NT2/D1 (cell line): ENCODE measurements around the gene SAMD14.

Experiments used
- SUZ12 ChIP-seq: IDR thresholded peaks from 2 replicates; pipeline ENCODE4 v1.6.1; 2011; ENCODE audit not compliant: insufficient read length, insufficient read depth; ENCODE audit errors: extremely low read depth
- YY1 ChIP-seq: IDR thresholded peaks from 2 replicates; pipeline ENCODE4 v1.6.1; 2011; ENCODE audit not compliant: insufficient read length, insufficient read depth
- ZNF274 ChIP-seq: IDR thresholded peaks from 2 replicates; pipeline ENCODE4 v1.6.1; 2011; ENCODE audit warnings: mild to moderate bottlenecking, low read depth, low read length

DNA sequence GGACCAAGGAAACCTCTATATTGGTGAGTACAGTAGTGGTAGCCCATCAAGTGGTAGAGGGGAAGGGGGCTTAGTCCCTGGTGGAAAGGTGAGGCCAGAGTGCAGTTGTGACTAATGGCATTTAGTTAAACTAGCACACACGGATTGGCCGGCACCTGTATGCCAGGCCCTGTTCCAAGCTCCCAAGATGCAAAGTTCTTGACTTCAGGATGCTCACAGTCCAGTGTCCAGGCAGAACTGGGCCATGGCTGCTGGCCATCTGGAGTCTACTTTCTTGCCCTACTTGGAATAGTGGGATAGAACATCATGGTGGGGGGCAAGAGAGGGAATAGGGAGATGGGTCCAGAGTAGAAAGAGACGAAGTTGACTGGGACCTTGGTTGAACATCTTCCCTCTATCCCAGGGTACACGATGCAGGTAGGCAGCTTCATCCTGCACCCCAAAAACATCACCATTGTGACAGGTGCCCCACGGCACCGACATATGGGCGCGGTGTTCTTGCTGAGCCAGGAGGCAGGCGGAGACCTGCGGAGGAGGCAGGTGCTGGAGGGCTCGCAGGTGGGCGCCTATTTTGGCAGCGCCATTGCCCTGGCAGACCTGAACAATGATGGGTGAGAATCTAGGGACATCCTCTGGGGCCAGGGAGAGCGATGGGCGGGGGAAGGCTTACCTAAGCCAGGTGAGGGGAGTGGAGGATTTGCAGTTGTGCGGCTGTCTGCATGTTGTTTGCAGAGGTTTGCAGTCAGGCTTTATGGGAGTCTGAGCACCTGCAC is 58.9 kb downstream of the SAMD14 start:
- TF ChIP-seq YY1 (no peak), SUZ12 (no peak), ZNF274 (no peak)
